A549 treated with DMSO at 1 μM for 4 hours (cell line): ENCODE measurements around the gene RAET1G. TPM values are rescaled to one million over a fixed set of nuclear protein-coding genes. Genes with fewer than 3 reads are reported as not detected.

Experiments used
- total RNA-seq: library from RNA; stranded (reverse); fragments of 200-300 nt; extraction: Qiagen RNA extraction; gene quantifications from 5 replicates; pipeline ENCODE4 v1.2.3, GENCODE V29; 2022; ENCODE audit warnings: low read depth

The RAET1G gene
- 7.5 to 12.2 TPM (median 10.3 TPM) in 5 replicates for total RNA-seq

GRCh38 chr6:149922642-149923326 is at the start of gene RAET1G:
RAET1G (minus strand) TSS chr6:149923121; CDS start chr6:149923010, 111 bp downstream.

GRCh38 chr6:149963462-149964307 is 40.8 kb upstream of the RAET1G start, which contains the start of gene ULBP1:
ULBP1 (plus strand) TSS chr6:149963943; CDS start chr6:149964050, 107 bp downstream.

GRCh38 chr6:149941583-149942460 is 18.9 kb upstream of the RAET1G start, which contains the start of gene ULBP2:
ULBP2 (plus strand) TSS chr6:149942014; CDS start chr6:149942073, 59 bp downstream.

GRCh38 chr6:149897855-149898744 is 24.8 kb downstream of the RAET1G start, which contains the start of gene RAET1E:
RAET1E (minus strand) TSS chr6:149898113; CDS start chr6:149890901, 7,212 bp downstream.

Other genes with a start within 250 kb of the RAET1G start
- 6.6 to 10.2 TPM (median 9.2 TPM) in 5 replicates for gene LATS1, start 205.0 kb downstream of the RAET1G start, total RNA-seq
- 11.9 to 20.3 TPM (median 17.2 TPM) in 5 replicates for gene NUP43, start 176.6 kb downstream of the RAET1G start, total RNA-seq
- gene PCMT1, start 173.4 kb downstream of the RAET1G start, total RNA-seq = 81.7 to 93.9 TPM (median 89.4 TPM) in 5 replicates
- 32.7 to 48.4 TPM (median 43.0 TPM) in 5 replicates for gene LRP11, start 58.8 kb downstream of the RAET1G start, total RNA-seq
- gene RAET1E, start 25.0 kb downstream of the RAET1G start, total RNA-seq = 2.2 to 3.4 TPM (median 2.9 TPM) in 5 replicates
- 3.4 to 4.6 TPM (median 3.5 TPM) in 5 replicates for gene ULBP2, start 18.9 kb upstream of the RAET1G start, total RNA-seq
- 0.84 to 1.1 TPM (median 1.0 TPM) in 5 replicates for gene ULBP1, start 40.8 kb upstream of the RAET1G start, total RNA-seq
- 0.18 to 0.58 TPM (median 0.36 TPM) in 5 replicates for gene RAET1L, start 102.4 kb upstream of the RAET1G start, total RNA-seq
- 3.7 to 5.0 TPM (median 4.0 TPM) in 5 replicates for gene ULBP3, start 146.0 kb upstream of the RAET1G start, total RNA-seq
- gene PPP1R14C, start 219.9 kb upstream of the RAET1G start, total RNA-seq = 0.53 to 1.4 TPM (median 0.78 TPM) in 5 replicates